Measurements from ENCODE around the gene SMIM23. TPM values are rescaled to one million over a fixed set of nuclear protein-coding genes. Genes with fewer than 3 reads are reported as not detected.
"Not testable (repeated sequence)": the region's sequence is repeated elsewhere in the genome, so short reads cannot be mapped to it uniquely, and the experiment has no call there.

The SMIM23 gene
- total RNA-seq, 2 donors from 2014 or later: not detected

DNA sequence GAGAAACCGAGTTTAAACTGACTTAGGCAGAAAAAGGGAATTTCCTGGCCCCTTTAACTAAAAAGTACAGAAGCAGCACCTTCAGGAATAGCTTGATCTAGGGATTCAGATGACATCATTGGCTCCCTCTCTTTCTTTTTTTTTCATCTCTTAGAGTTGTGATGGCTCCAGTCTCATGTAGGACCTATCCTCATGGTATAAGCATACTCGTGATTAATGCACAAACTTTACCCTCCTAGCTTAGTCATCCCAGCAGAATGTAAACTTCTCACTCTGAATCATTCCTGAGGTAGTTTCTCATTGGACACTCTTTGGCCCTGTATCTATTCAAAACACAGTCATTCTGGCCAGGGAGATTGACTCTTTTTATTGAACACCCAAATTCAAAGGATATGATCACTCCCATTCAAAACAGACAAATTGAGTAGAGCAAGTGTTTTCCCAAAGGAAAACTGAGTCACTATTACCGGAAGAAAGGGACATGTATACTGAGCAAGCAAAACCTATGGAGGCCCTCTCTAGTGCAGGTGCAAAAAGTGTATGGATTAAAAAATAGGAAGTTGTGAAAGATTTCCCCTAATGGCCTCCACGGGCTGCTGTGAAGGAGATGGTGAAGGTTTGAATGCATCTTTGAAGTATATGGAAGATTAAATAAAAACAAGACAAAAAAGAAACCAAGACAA is 27.6 kb upstream of the SMIM23 start:
- Mint-ChIP-seq H3K27ac (no peak overlapping the region), H3K4me1 (ENCODE audit: low read depth) (peaks cover 14% of the 10 kb centered on the region), H3K4me3 (peak overlapping the region in 1 of 2 donors; percentile 9), H3K9me3 (peaks cover 3% of the 10 kb centered on the region in 2 donors), H3K36me3 (ENCODE audit: insufficient read depth in 2 of 2) (peaks cover 0 to 3% of the 10 kb centered on the region in 2 donors), H3K27me3 (ENCODE audit: low read depth) (peaks cover 16% of the 10 kb centered on the region)
- DNase-seq (no peak), ATAC-seq (replicated peaks in 1 of 2) (peak; percentile 98 to 99)

DNA sequence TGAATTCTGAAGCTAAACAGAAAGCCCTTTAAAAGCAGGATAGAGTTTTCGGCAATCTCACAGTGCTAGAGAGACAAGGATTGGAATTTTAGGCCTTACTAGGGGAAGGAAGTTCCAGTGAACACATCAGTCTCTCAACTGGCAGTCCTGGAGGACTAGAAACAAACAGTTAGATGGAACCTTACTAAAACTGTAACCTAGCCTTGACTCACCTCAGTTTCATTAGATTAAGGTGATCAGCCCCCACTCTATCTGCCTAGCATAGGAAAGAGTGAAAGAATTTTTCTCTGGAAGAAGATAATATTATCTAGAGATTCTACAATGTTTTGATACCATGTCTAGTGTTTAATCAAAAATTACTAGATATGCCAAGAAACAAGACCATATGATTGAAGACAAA is 25.8 kb upstream of the SMIM23 start:
- ATAC-seq (replicated peaks in 1 of 2) (no peak), DNase-seq (no peak)
- H3K27ac Mint-ChIP-seq: no peak overlapping the region
- H3K4me1 Mint-ChIP-seq (ENCODE audit: low read depth): peaks cover 14% of the 10 kb centered on the region
- H3K9me3 Mint-ChIP-seq: peaks cover 3% of the 10 kb centered on the region in 2 donors
- peaks cover 26% of the 10 kb centered on the region for H3K27me3 Mint-ChIP-seq (ENCODE audit: low read depth)
- no peak overlapping the region for H3K4me3 Mint-ChIP-seq
- H3K36me3 Mint-ChIP-seq (ENCODE audit: insufficient read depth in 2 of 2): peaks cover 0 to 3% of the 10 kb centered on the region in 2 donors

DNA sequence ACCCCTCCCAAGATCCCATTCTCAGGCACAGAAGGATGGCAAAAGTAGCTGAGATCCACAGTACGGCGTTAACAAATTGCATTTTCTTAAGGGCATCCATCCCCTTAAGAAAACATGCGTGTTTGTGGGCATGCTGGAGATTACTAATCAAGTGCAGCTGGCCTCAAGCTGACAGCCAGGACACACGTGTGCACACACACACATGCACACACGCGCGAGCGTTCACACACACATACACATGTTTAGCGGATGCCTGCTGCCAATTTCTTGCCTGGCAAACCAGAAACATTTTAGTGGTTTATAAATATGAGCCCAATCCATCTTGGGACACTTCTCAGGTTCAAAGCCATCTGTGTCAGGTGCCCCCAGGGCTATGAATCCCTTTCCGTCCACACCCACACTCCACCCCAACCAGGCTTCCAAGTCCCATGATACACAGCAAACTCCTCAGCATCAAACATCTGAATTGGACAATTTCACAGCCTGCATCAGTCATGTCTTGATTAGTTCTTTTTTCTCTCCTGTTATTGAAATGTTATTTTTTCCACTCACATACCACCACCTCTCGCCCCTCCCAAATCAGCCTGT is 23.5 kb upstream of the SMIM23 start:
- Mint-ChIP-seq H3K27me3 (ENCODE audit: low read depth) (peaks cover 31% of the 10 kb centered on the region), H3K36me3 (ENCODE audit: insufficient read depth in 2 of 2) (peaks cover 3 to 6% of the 10 kb centered on the region in 2 donors), H3K4me1 (ENCODE audit: low read depth) (peaks cover 14% of the 10 kb centered on the region)

GRCh38 chr5:171762903-171763302 is 22.7 kb upstream of the SMIM23 start:
- peaks cover 32% of the 10 kb centered on the region for H3K27me3 Mint-ChIP-seq (ENCODE audit: low read depth)
- no peak for DNase-seq
- peaks cover 6 to 12% of the 10 kb centered on the region in 2 donors for H3K9me3 Mint-ChIP-seq
- H3K27ac Mint-ChIP-seq: no peak overlapping the region
- H3K4me3 Mint-ChIP-seq: no peak overlapping the region
- H3K36me3 Mint-ChIP-seq (ENCODE audit: insufficient read depth in 2 of 2): peaks cover 3 to 9% of the 10 kb centered on the region in 2 donors
- H3K4me1 Mint-ChIP-seq (ENCODE audit: low read depth): peaks cover 6% of the 10 kb centered on the region
- ATAC-seq (replicated peaks in 1 of 2): no peak

More for the DNA sequence above, 23.5 kb upstream of the SMIM23 start:
- H3K4me3 Mint-ChIP-seq: no peak overlapping the region
- H3K27ac Mint-ChIP-seq: no peak overlapping the region
- peaks cover 5 to 8% of the 10 kb centered on the region in 2 donors for H3K9me3 Mint-ChIP-seq
- DNase-seq (no peak), ATAC-seq (replicated peaks in 1 of 2) (no peak)

DNA sequence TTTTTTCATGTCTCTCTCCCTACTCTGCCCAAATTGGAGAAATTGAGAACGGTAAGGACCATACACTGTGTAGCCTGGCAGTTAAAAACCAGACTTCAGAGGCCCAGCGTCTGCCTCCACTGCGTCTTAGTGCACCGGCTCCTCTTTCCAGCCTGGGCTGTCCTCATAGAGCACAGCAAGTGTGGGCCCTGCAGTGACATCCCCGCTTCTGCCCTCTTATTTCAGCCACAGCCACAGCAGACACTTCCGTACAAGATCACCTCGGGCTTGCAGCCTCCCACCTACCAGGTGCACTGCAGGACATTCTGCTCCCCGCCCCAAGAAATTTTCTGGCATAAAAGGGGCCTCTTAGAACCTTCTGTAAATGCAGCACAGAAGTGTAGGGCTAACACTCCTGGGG is 21.4 kb upstream of the SMIM23 start:
- ATAC-seq (replicated peaks in 1 of 2): no peak
- Mint-ChIP-seq H3K9me3 (peaks cover 3 to 9% of the 10 kb centered on the region in 2 donors), H3K4me3 (no peak overlapping the region), H3K27ac (no peak overlapping the region), H3K4me1 (ENCODE audit: low read depth) (no peaks in the 10 kb centered on the region), H3K27me3 (ENCODE audit: low read depth) (peaks cover 32% of the 10 kb centered on the region), H3K36me3 (ENCODE audit: insufficient read depth in 2 of 2) (peaks cover 3 to 6% of the 10 kb centered on the region in 2 donors)
- DNase-seq: no peak

DNA sequence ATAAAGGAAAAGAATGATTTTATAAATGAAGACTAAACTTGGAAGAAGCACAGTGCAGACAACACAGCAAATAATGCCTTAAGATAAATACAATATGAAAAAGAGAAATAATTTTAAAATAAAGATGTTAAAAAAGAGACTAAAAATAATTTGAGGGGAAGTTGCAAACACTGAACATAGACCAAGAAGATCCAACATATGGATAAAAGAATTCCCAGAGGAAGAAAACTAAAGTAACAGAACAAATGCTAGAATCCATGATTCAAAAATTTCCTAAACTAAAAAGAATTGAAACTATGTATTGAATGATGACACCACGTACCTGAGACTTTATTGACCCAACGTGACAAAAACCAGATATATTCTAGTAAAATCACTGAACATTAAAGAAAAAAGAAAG is 18.7 kb upstream of the SMIM23 start:
- Mint-ChIP-seq H3K27ac (no peak overlapping the region), H3K4me1 (ENCODE audit: low read depth) (no peaks in the 10 kb centered on the region), H3K27me3 (ENCODE audit: low read depth) (peaks cover 44% of the 10 kb centered on the region), H3K4me3 (no peak overlapping the region), H3K36me3 (ENCODE audit: insufficient read depth in 2 of 2) (peaks cover 3 to 6% of the 10 kb centered on the region in 2 donors), H3K9me3 (peaks cover 3 to 9% of the 10 kb centered on the region in 2 donors)
- ATAC-seq (replicated peaks in 1 of 2) (no peak), DNase-seq (no peak)

DNA sequence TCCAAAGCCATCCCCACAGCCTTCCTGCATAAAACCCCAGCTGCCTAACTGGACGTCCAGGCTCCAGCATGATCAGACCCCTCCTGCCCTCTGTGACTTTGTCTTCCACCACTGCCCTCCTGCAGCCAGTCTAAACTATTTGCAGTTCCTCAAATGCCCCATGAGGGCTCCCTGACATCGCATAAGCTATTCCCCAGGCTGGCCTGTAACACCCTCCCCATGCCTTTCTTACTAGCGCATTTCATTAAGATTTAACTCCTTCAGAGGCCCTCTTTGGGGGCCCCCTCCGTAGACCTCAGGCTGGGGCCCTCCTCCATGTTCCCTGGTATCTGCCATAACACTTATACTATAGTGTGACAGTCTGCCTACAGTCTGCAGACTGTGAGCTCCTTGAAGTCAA is 15.5 kb upstream of the SMIM23 start:
- Mint-ChIP-seq H3K4me3 (no peak overlapping the region), H3K27ac (no peak overlapping the region), H3K36me3 (ENCODE audit: insufficient read depth in 2 of 2) (peaks cover 3 to 6% of the 10 kb centered on the region in 2 donors), H3K9me3 (peaks cover 3 to 9% of the 10 kb centered on the region in 2 donors), H3K4me1 (ENCODE audit: low read depth) (no peaks in the 10 kb centered on the region), H3K27me3 (ENCODE audit: low read depth) (peaks cover 32% of the 10 kb centered on the region)
- DNase-seq (no peak), ATAC-seq (replicated peaks in 1 of 2) (no peak)

- ATAC-seq (replicated peaks in 1 of 2) (no peak), DNase-seq (no peak)
- H3K36me3 Mint-ChIP-seq (ENCODE audit: insufficient read depth in 2 of 2): peaks cover under 1 to 3% of the 10 kb centered on the region in 2 donors
- no peaks in the 10 kb centered on the region for H3K4me1 Mint-ChIP-seq (ENCODE audit: low read depth)
- peaks cover 2 to 4% of the 10 kb centered on the region in 2 donors for H3K9me3 Mint-ChIP-seq
- H3K27ac Mint-ChIP-seq: no peak overlapping the region
- H3K4me3 Mint-ChIP-seq: no peak overlapping the region
- H3K27me3 Mint-ChIP-seq (ENCODE audit: low read depth): peaks cover 18% of the 10 kb centered on the region
These were observed 13.8 kb upstream of the SMIM23 start for GRCh38 chr5:171771856-171772255.

DNA sequence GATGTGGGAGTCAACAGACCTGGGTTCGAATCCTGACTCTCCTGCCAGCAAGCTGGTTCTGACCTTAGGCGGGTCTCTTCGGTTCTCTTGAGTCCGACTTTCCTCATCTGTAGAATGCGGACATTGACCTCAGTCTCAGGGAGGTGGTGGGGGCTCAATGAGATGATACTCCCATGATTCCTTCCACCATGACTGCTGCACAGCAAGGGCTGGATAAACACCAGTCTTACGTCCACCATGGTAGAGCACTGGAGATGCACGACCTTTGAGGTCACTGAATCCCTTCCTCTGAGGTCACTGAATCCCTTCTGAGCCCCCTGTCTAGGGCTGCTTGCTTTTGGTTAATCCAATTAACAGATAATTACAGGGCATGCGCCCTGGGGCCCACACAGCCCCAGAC is 12.5 kb upstream of the SMIM23 start:
- Mint-ChIP-seq H3K36me3 (ENCODE audit: insufficient read depth in 2 of 2) (no peaks in the 10 kb centered on the region), H3K27me3 (ENCODE audit: low read depth) (peaks cover 14% of the 10 kb centered on the region), H3K4me1 (ENCODE audit: low read depth) (no peaks in the 10 kb centered on the region), H3K27ac (no peak overlapping the region), H3K4me3 (no peak overlapping the region), H3K9me3 (no peaks in the 10 kb centered on the region)
- DNase-seq (no peak), ATAC-seq (replicated peaks in 1 of 2) (no peak)

GRCh38 chr5:171774418-171774817 is 11.2 kb upstream of the SMIM23 start:
- H3K4me1 Mint-ChIP-seq (ENCODE audit: low read depth): no peaks in the 10 kb centered on the region

GRCh38 chr5:171776213-171776612 is 9.4 kb upstream of the SMIM23 start:
- no peaks in the 10 kb centered on the region for H3K36me3 Mint-ChIP-seq (ENCODE audit: insufficient read depth in 2 of 2)
- H3K4me1 Mint-ChIP-seq (ENCODE audit: low read depth): no peaks in the 10 kb centered on the region
- no peak overlapping the region for H3K27ac Mint-ChIP-seq
- no peak overlapping the region for H3K4me3 Mint-ChIP-seq
- no peak for ATAC-seq (replicated peaks in 1 of 2)
- no peak for DNase-seq
- H3K9me3 Mint-ChIP-seq: no peaks in the 10 kb centered on the region
- peaks cover 10% of the 10 kb centered on the region for H3K27me3 Mint-ChIP-seq (ENCODE audit: low read depth)

More at GRCh38 chr5:171774418-171774817, 11.2 kb upstream of the SMIM23 start:
- Mint-ChIP-seq H3K4me3 (no peak overlapping the region), H3K36me3 (ENCODE audit: insufficient read depth in 2 of 2) (no peaks in the 10 kb centered on the region), H3K27me3 (ENCODE audit: low read depth) (peaks cover 14% of the 10 kb centered on the region), H3K9me3 (no peaks in the 10 kb centered on the region), H3K27ac (no peak overlapping the region)
- DNase-seq: no peak
- no peak for ATAC-seq (replicated peaks in 1 of 2)

- Mint-ChIP-seq H3K27ac (no peak overlapping the region), H3K9me3 (no peaks in the 10 kb centered on the region), H3K4me3 (no peak overlapping the region), H3K27me3 (ENCODE audit: low read depth) (peaks cover 10% of the 10 kb centered on the region), H3K36me3 (ENCODE audit: insufficient read depth in 2 of 2) (no peaks in the 10 kb centered on the region), H3K4me1 (ENCODE audit: low read depth) (no peaks in the 10 kb centered on the region)
- no peak for ATAC-seq (replicated peaks in 1 of 2)
- no peak for DNase-seq
These were observed 8.6 kb upstream of the SMIM23 start for GRCh38 chr5:171776770-171777759.

- H3K27ac Mint-ChIP-seq; ATAC-seq (replicated peaks in 1 of 2); DNase-seq; H3K4me1 Mint-ChIP-seq (ENCODE audit: low read depth); H3K4me3 Mint-ChIP-seq; H3K36me3 Mint-ChIP-seq (ENCODE audit: insufficient read depth in 2 of 2); H3K9me3 Mint-ChIP-seq: not testable (repeated sequence)
- peaks cover 21% of the 10 kb centered on the region for H3K27me3 Mint-ChIP-seq (ENCODE audit: low read depth)
These were observed 3.9 kb upstream of the SMIM23 start for GRCh38 chr5:171781744-171782143.

All from activated T-cell treated with anti-CD3 and anti-CD28 coated beads, Interleukin-2, amount 50 U/mL, for 72 hours (primary cell).